Lung (tissue), 12 donors: ENCODE results near the gene C6orf118. TPM values are rescaled to one million over a fixed set of nuclear protein-coding genes. Genes with fewer than 3 reads are reported as not detected.

Experiments
- ATAC-seq: fragments of 200-7000 bp; cut with Tn5 transposase; one replicate; pipeline ENCODE4 v1.9.1; 2020; ENCODE audit warnings: moderate number of reproducible peaks; ENCODE audit not compliant: insufficient read depth, low FRiP score
- DNase-seq, 3 donors: peaks; one replicate each; pipeline ENCODE4 v3.0.0-alpha.2; 2013 to 2017
- H3K27ac ChIP-seq, 2 donors: one replicate each; pipeline ENCODE4 v1.5.1; 2013; ENCODE audit warnings: mild to moderate bottlenecking in 2 of 2, moderate library complexity in 2 of 2, control low read depth in 1 of 2, inconsistent platforms in 1 of 2, low read depth in 1 of 2, low read length in 1 of 2
- H3K27me3 ChIP-seq, 3 donors: one replicate each; pipeline ENCODE4 v1.5.1; 2013; ENCODE audit warnings: low read length in 2 of 3; ENCODE audit not compliant: control insufficient read depth in 3 of 3, insufficient read depth in 3 of 3
- H3K36me3 ChIP-seq, 4 donors: one replicate each; pipeline ENCODE4 v1.5.1; 2013; ENCODE audit warnings: low read length in 4 of 4, mild to moderate bottlenecking in 1 of 4, moderate library complexity in 1 of 4; ENCODE audit not compliant: control insufficient read depth in 4 of 4, insufficient read depth in 4 of 4
- H3K4me1 ChIP-seq, 5 donors: one replicate each; pipeline ENCODE4 v1.5.1; 2013; ENCODE audit warnings: low read length in 5 of 5, mild to moderate bottlenecking in 2 of 5, moderate library complexity in 1 of 5; ENCODE audit not compliant: control insufficient read depth in 5 of 5, insufficient read depth in 5 of 5
- H3K4me3 ChIP-seq: one replicate; pipeline ENCODE4 v1.5.1; 2013; ENCODE audit warnings: mild to moderate bottlenecking, control low read depth, moderate library complexity
- H3K9ac ChIP-seq, 2 donors: one replicate each; pipeline ENCODE4 v1.5.1; 2013; ENCODE audit warnings: low read length in 2 of 2, control low read depth in 1 of 2; ENCODE audit not compliant: insufficient read depth in 1 of 2
- H3K9me3 ChIP-seq, 4 donors: one replicate each; pipeline ENCODE4 v1.5.1; 2013; ENCODE audit warnings: low read length in 3 of 4, mild to moderate bottlenecking in 1 of 4, moderate library complexity in 1 of 4; ENCODE audit not compliant: control insufficient read depth in 4 of 4, insufficient read depth in 3 of 4
- whole genome bisulfite sequencing, 2 donors: extraction: QIAGEN DNeasy Blood & Tissue Kit; methylation state at CpG; one replicate each; pipeline ENCODE4 v1.1.7; 2013; 5-methylcytosine and 5-hydroxymethylcytosine counted together
- polyA plus RNA-seq, 2 donors: library from polyadenylated mRNA; stranded (reverse); fragments of 200-250 nt; gene quantifications; one replicate each; pipeline ENCODE4 v1.2.1, GENCODE V29; 2013
- total RNA-seq, 2 donors: library from RNA; depleted of rRNA in 1 of 2; stranded (reverse); fragments of >200 nt in 1 of 2; gene quantifications; one replicate each; pipeline ENCODE4 v1.2.1, GENCODE V29; 2014 to 2021
- TF ChIP-seq, protein P1 (sequence below): IDR thresholded peaks from 2 replicates; pipeline ENCODE4 v1.5.1; 2012; ENCODE audit warnings: mild to moderate bottlenecking; ENCODE audit errors: control extremely low read depth, extremely low read depth
- donor health status: control.
- donor health status: control.
- donor health status: Bipolar disorder and iron deficiency.
- donor health status: healthy.
- donor health status: DM: yes; HTN: yes; CAD: no.

The C6orf118 gene
- total and polyA plus RNA-seq, 4 donors = 5.5 to 17.4 (median 9.6) TPM

- Histone ChIP-seq H3K36me3 (no peaks in the 10 kb centered on the region), H3K9me3 (peaks cover 0 to 20% (median 4%) of the 10 kb centered on the region in 4 donors), H3K27ac (no peak overlapping the region), H3K9ac (no peak overlapping the region), H3K4me3 (no peak overlapping the region), H3K4me1 (no peaks in the 10 kb centered on the region), H3K27me3 (no peaks in the 10 kb centered on the region)
- ATAC-seq = no peak
- TF ChIP-seq, protein P1, sequence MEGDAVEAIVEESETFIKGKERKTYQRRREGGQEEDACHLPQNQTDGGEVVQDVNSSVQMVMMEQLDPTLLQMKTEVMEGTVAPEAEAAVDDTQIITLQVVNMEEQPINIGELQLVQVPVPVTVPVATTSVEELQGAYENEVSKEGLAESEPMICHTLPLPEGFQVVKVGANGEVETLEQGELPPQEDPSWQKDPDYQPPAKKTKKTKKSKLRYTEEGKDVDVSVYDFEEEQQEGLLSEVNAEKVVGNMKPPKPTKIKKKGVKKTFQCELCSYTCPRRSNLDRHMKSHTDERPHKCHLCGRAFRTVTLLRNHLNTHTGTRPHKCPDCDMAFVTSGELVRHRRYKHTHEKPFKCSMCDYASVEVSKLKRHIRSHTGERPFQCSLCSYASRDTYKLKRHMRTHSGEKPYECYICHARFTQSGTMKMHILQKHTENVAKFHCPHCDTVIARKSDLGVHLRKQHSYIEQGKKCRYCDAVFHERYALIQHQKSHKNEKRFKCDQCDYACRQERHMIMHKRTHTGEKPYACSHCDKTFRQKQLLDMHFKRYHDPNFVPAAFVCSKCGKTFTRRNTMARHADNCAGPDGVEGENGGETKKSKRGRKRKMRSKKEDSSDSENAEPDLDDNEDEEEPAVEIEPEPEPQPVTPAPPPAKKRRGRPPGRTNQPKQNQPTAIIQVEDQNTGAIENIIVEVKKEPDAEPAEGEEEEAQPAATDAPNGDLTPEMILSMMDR = no peak
- DNase-seq = no peak
- 42 to 93% methylated on average over 2 of the region's 2 CpGs for WGBS, 2 donors
Measured at GRCh38 chr6:165260462-165260861, 48.9 kb downstream of the C6orf118 start.

- H3K9ac ChIP-seq = no peak overlapping the region
- no peak for ATAC-seq
- TF ChIP-seq, protein P1 = no peak
- DNase-seq = peak in 1 of 3 donors; percentile 4
- H3K4me1 ChIP-seq = no peaks in the 10 kb centered on the region
- peaks cover 0 to 2% (median 0%) of the 10 kb centered on the region in 4 donors for H3K9me3 ChIP-seq
- WGBS, 2 donors = 68 to 75% methylated on average over 3 of the region's 3 CpGs
- no peaks in the 10 kb centered on the region for H3K27me3 ChIP-seq
- no peaks in the 10 kb centered on the region for H3K36me3 ChIP-seq
- H3K27ac ChIP-seq = no peak overlapping the region
- no peak overlapping the region for H3K4me3 ChIP-seq
Measured at GRCh38 chr6:165249808-165250207, 59.6 kb downstream of the C6orf118 start.

DNA sequence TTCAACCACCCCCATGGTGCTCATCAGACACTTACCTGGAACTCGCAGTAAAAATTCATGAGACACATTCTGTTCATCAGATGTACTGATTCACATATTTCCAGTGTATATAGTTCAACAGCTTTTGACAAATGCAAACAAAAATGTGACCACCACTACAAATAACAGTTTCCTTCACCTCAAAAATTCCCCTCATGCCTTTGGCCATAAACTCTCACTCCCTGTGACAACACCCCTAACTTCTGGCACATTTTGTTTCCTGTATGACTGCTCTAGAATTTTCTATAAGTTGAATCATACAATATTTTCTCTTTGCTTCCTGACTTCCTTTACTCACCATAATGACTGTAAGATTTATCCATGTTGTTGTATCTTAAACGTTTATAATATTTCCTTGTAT is 63.7 kb downstream of the C6orf118 start:
- Histone ChIP-seq H3K4me1 (no peaks in the 10 kb centered on the region), H3K36me3 (no peaks in the 10 kb centered on the region), H3K27ac (no peak overlapping the region), H3K4me3 (no peak overlapping the region), H3K9ac (no peak overlapping the region), H3K9me3 (peaks cover 0 to 5% (median 0%) of the 10 kb centered on the region in 4 donors), H3K27me3 (no peaks in the 10 kb centered on the region)
- 44 to 60% methylated on average over 2 of the region's 2 CpGs for WGBS, 2 donors
- DNase-seq (no peak), ATAC-seq (no peak)
- TF ChIP-seq, protein P1 = no peak

DNA sequence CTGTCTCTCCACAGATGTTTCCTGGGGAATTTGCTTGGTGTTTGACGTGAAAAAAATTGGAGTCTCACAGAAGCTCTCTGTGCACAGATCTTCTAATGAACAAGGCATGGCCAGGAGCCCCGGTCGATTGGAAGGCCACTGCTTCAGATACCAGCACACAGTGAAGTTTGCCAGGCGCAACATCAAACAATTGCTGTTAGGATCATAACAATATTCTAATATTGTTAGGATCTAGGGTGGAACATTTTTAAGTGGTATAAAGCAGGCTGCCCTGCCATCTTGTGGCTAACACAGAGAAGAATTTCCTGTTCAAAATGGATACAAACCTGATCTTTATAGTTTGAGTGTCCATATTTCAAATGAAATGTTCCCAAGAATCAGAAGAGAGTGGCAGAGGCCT is 64.1 kb downstream of the C6orf118 start:
- Histone ChIP-seq H3K36me3 (no peaks in the 10 kb centered on the region), H3K9me3 (peaks cover 0 to 5% (median 0%) of the 10 kb centered on the region in 4 donors), H3K4me3 (no peak overlapping the region), H3K4me1 (no peaks in the 10 kb centered on the region), H3K27me3 (no peaks in the 10 kb centered on the region), H3K9ac (no peak overlapping the region), H3K27ac (no peak overlapping the region)
- DNase-seq (peak; percentile 21 to 52 (median 23)), ATAC-seq (no peak)
- WGBS, 2 donors = 74 to 77% methylated on average over 4 of the region's 4 CpGs
- TF ChIP-seq, protein P1 = no peak
